Right lobe of liver (tissue), 4 donors: ENCODE data around the gene LPCAT1.

Experiments
- CTCF ChIP-seq, 4 donors: fragments of 200-600 bp in 3 of 4; fragments of 450-650 bp in 1 of 4; IDR thresholded peaks; one replicate each; pipeline versions ENCODE4 v1.5.1 to v1.8.0; 2016 to 2022; ENCODE audit warnings: antibody characterized with exemption in 4 of 4, mild to moderate bottlenecking in 2 of 4
- POLR2A ChIP-seq: fragments of 450-650 bp; IDR thresholded peaks from one replicate; pipeline ENCODE4 v1.6.1; 2017; ENCODE audit warnings: antibody characterized with exemption, mild to moderate bottlenecking
- donor health status: DM: no; HTN: no; CAD: no.
- donor health status: DM: no; HTN: no; CAD: no.
- donor health status: DM: no; HTN: yes; CAD: no.

- TF ChIP-seq CTCF (IDR thresholded peaks at IDR 0.05) (no peak), POLR2A (no peak)
Observed at GRCh38 chr5:1421521-1422341, 102.0 kb downstream of the LPCAT1 start.
